Mammary epithelial cell (primary cell): ENCODE measurements around the gene BTBD2.

ENCODE experiments used
- EZH2 ChIP-seq: IDR thresholded peaks from 2 replicates; pipeline ENCODE4 v1.6.1; 2012; ENCODE audit warnings: low read length, inconsistent platforms, borderline replicate concordance
- TF ChIP-seq, protein P1 (sequence below), 2 donors: IDR thresholded peaks in 1 of 2; conservative IDR thresholded peaks in 1 of 2; 2 replicates each; pipeline ENCODE4 v1.5.1; 2011 to 2012; ENCODE audit warnings: inconsistent platforms in 2 of 2, low read length in 2 of 2, mild to moderate bottlenecking in 2 of 2, control low read depth in 1 of 2, low read depth in 1 of 2; ENCODE audit not compliant: insufficient read depth in 1 of 2; ENCODE audit errors: extremely low read depth in 1 of 2

DNA sequence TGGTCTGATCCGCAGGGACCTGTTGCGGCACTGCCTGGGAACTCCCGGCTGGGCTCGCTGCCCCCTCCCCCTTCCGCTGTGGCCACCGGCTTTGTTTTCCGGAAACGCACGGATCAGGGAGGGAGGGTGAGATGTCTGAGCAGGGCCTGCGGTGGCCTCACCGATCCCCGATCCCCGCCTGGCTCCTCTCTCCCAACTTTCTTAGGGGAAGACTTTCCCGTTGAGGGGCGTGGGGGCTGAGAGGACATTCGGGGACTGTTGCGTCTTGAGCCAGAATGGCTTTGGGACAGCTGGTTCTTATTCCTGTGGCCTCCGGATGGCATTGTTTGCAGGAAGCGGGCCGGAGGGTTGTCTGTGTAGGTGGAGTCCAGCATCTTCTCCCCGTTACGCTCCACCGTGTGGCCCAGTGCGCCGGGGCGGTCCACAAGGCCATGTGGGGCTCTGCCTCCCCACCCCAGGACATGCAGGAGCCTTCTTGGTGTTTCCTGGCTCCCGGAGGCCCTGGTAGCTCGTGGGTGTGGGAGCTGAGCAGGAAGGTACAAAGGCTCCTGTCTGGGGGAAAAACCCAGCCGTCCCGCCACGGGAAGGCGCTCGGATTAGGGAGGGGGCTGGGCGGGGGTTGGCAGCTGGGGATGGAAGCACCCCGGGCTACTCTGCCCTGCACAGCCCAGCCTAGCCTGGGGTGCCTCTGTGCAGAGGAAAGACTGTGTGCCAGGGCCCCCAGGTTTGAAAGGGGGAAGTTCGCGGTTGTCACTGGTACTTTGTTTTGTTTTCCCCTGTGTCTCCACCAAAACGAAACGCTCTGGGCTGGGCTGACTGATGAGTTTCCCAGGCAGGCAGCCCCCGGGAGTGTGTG is 73.2 kb downstream of the BTBD2 start:
- TF ChIP-seq, protein P1, sequence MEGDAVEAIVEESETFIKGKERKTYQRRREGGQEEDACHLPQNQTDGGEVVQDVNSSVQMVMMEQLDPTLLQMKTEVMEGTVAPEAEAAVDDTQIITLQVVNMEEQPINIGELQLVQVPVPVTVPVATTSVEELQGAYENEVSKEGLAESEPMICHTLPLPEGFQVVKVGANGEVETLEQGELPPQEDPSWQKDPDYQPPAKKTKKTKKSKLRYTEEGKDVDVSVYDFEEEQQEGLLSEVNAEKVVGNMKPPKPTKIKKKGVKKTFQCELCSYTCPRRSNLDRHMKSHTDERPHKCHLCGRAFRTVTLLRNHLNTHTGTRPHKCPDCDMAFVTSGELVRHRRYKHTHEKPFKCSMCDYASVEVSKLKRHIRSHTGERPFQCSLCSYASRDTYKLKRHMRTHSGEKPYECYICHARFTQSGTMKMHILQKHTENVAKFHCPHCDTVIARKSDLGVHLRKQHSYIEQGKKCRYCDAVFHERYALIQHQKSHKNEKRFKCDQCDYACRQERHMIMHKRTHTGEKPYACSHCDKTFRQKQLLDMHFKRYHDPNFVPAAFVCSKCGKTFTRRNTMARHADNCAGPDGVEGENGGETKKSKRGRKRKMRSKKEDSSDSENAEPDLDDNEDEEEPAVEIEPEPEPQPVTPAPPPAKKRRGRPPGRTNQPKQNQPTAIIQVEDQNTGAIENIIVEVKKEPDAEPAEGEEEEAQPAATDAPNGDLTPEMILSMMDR (conservative IDR thresholded peaks at IDR 0.05 in 1 of 2, IDR thresholded peaks at IDR 0.05 in 1 of 2; ENCODE audit: extremely low read depth in 1 of 2, insufficient read depth in 1 of 2, low read depth in 1 of 2, low read length in 2 of 2), result no peak
- TF ChIP-seq EZH2, result no peak
